Kidney (tissue), 14 donors: Measurements from ENCODE around the gene AGRN. TPM values are rescaled to one million over a fixed set of nuclear protein-coding genes. Genes with fewer than 3 reads are reported as not detected.
A peak's percentile ranks its signal among the peaks of the same experiment; 100 is the strongest.

Experiments
- DNase-seq, 5 donors: peaks; one replicate each; pipeline ENCODE4 v3.0.0-alpha.2; 2013 to 2020
- FAIRE-seq: peaks from 2 replicates; lab custom pipeline; 2012; peaks lifted over from hg19 to GRCh38; lab: Jason Lieb, UNC
- H3K27ac ChIP-seq, 2 donors: one replicate each; pipeline ENCODE4 v1.7.0; 2013; ENCODE audit warnings: low read depth in 2 of 2, low read length in 2 of 2, inconsistent platforms in 1 of 2
- H3K27me3 ChIP-seq: one replicate; pipeline ENCODE4 v1.7.1; 2013; ENCODE audit warnings: low read length, inconsistent platforms; ENCODE audit not compliant: control insufficient read depth, insufficient read depth
- H3K36me3 ChIP-seq, 3 donors: one replicate each; pipeline versions ENCODE4 v1.7.0 to v1.7.1; 2013; ENCODE audit warnings: low read length in 3 of 3, control low read depth in 1 of 3, inconsistent platforms in 1 of 3; ENCODE audit not compliant: insufficient read depth in 3 of 3, control insufficient read depth in 2 of 3
- H3K4me1 ChIP-seq, 3 donors: one replicate each; pipeline versions ENCODE4 v1.7.0 to v1.7.1; 2013; ENCODE audit warnings: low read length in 3 of 3, inconsistent platforms in 1 of 3, low read depth in 1 of 3; ENCODE audit not compliant: control insufficient read depth in 2 of 3, insufficient read depth in 2 of 3
- H3K4me3 ChIP-seq, 3 donors: one replicate each; pipeline versions ENCODE4 v1.7.0 to v1.8.1; 2013; ENCODE audit warnings: low read length in 3 of 3, control low read depth in 1 of 3, inconsistent platforms in 1 of 3
- H3K9ac ChIP-seq, 3 donors: one replicate each; pipeline versions ENCODE4 v1.7.0 to v1.7.1; 2013; ENCODE audit warnings: low read length in 3 of 3, control low read depth in 1 of 3, inconsistent platforms in 1 of 3
- H3K9me3 ChIP-seq, 3 donors: one replicate each; pipeline versions ENCODE4 v1.7.0 to v1.7.1; 2013; ENCODE audit warnings: low read length in 3 of 3, control low read depth in 1 of 3, inconsistent platforms in 1 of 3; ENCODE audit not compliant: control insufficient read depth in 2 of 3, insufficient read depth in 1 of 3
- intact Hi-C: fragments of 100-400 bp; cut with DNase I; formaldehyde crosslinking; loops from one replicate; pipeline ENCODE4 v1.11.1; 2022
- polyA plus RNA-seq: library from polyadenylated mRNA; stranded (reverse); fragments of 350-450 nt; fragmentation: Illumina TruSeq; extraction: RNeasy Lipid Tissue Mini Kit (QIAGEN cat#74804); gene quantifications from one replicate; pipeline ENCODE4 v1.2.3, GENCODE V29; 2014; ENCODE audit warnings: low read depth, low replicate concordance; ENCODE audit not compliant: insufficient read depth
- total RNA-seq: library from RNA; stranded (reverse); fragmentation: NEBNext Ultra II Directional; extraction: Animal tissue kit (Norgen Biotek cat#: 25700); gene quantifications from one replicate; pipeline ENCODE4 v1.2.1, GENCODE V29; 2021
- TF ChIP-seq, protein P1 (sequence below): IDR thresholded peaks from 3 replicates; pipeline ENCODE4 v1.5.1; 2012; ENCODE audit warnings: mild to moderate bottlenecking, moderate library complexity, borderline replicate concordance; ENCODE audit not compliant: insufficient read depth; ENCODE audit errors: extremely low read depth
- donor health status: control.
- donor health status: control.
- donor health status: control.
- donor health status: control.
- donor health status: control.
- donor health status: DM: yes; HTN: yes; CAD: no.
- donor health status: Normal renal cell carcinoma (clear cell type).

The AGRN gene
- total and polyA plus RNA-seq, 2 donors from 2014 or later: 78.5 to 261 TPM

GRCh38 chr1:1058088-1058905, 38.4 kb downstream of the AGRN start:
- FAIRE-seq: no peak
- no peak overlapping the region for H3K4me3 ChIP-seq

DNA sequence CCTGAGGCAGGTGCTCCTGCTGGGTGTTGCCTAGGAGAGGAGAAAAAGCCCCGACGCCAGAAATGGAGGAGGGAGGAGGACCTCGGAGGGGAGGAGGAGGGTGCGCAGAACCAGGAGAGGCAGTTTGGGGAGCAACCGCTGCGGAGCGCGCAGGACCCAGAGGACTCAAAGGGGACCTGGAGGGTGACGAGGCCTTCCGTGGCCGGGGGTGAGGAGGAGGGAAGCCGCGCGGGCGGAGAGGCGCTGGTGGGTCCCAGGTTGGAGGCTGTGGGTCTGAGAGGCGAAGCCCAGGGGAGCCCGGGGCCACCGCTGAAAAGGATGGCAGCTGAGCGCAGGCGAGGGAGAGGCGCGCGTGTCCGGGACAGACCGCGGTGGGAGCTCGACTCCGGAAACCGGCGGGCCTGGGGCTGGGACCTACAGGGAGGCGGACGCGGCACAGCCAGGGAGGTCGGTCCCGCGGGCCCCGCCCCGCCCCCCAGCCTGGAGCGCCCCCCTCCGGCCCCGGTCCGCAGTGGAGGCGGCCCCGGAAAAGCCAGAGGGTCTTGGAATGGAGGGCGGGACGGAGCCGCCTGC, 39.1 kb downstream of the AGRN start:
- peak in 1 of 5 donors; percentile 19 for DNase-seq
- Histone ChIP-seq H3K9ac (no peak overlapping the region), H3K9me3 (no peaks in the 10 kb centered on the region), H3K27ac (no peak overlapping the region), H3K4me1 (peaks cover 0 to 11% (median 0%) of the 10 kb centered on the region in 3 donors), H3K36me3 (no peaks in the 10 kb centered on the region), H3K4me3 (no peak overlapping the region), H3K27me3 (peaks cover 6% of the 10 kb centered on the region)
- no peak for FAIRE-seq
- intact Hi-C loops: no loop called here
- TF ChIP-seq, protein P1, sequence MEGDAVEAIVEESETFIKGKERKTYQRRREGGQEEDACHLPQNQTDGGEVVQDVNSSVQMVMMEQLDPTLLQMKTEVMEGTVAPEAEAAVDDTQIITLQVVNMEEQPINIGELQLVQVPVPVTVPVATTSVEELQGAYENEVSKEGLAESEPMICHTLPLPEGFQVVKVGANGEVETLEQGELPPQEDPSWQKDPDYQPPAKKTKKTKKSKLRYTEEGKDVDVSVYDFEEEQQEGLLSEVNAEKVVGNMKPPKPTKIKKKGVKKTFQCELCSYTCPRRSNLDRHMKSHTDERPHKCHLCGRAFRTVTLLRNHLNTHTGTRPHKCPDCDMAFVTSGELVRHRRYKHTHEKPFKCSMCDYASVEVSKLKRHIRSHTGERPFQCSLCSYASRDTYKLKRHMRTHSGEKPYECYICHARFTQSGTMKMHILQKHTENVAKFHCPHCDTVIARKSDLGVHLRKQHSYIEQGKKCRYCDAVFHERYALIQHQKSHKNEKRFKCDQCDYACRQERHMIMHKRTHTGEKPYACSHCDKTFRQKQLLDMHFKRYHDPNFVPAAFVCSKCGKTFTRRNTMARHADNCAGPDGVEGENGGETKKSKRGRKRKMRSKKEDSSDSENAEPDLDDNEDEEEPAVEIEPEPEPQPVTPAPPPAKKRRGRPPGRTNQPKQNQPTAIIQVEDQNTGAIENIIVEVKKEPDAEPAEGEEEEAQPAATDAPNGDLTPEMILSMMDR: no peak

More at GRCh38 chr1:1058088-1058905, 38.4 kb downstream of the AGRN start:
- no peak overlapping the region for H3K27ac ChIP-seq
- no peak overlapping the region for H3K9ac ChIP-seq
- peaks cover 0 to 7% (median 0%) of the 10 kb centered on the region in 3 donors for H3K4me1 ChIP-seq
- H3K27me3 ChIP-seq: peaks cover 4% of the 10 kb centered on the region
- TF ChIP-seq, protein P1: no peak
- no peaks in the 10 kb centered on the region for H3K9me3 ChIP-seq
- intact Hi-C loops: no loop called here
- H3K36me3 ChIP-seq: no peaks in the 10 kb centered on the region
- DNase-seq: no peak

GRCh38 chr1:1059494-1060280, 39.8 kb downstream of the AGRN start:
- Histone ChIP-seq H3K9ac (no peak overlapping the region), H3K36me3 (no peaks in the 10 kb centered on the region), H3K27me3 (peaks cover 6% of the 10 kb centered on the region), H3K4me1 (peaks cover 0 to 12% (median 0%) of the 10 kb centered on the region in 3 donors), H3K9me3 (no peaks in the 10 kb centered on the region), H3K4me3 (peak overlapping the region in 2 of 3 donors; percentile 24 to 44), H3K27ac (no peak overlapping the region)
- peak; percentile 82 to 95 (median 91) for DNase-seq
- TF ChIP-seq, protein P1: no peak
- no peak for FAIRE-seq
- intact Hi-C loops: no loop called here
